ENCODE results near the gene RESP18.

DNA sequence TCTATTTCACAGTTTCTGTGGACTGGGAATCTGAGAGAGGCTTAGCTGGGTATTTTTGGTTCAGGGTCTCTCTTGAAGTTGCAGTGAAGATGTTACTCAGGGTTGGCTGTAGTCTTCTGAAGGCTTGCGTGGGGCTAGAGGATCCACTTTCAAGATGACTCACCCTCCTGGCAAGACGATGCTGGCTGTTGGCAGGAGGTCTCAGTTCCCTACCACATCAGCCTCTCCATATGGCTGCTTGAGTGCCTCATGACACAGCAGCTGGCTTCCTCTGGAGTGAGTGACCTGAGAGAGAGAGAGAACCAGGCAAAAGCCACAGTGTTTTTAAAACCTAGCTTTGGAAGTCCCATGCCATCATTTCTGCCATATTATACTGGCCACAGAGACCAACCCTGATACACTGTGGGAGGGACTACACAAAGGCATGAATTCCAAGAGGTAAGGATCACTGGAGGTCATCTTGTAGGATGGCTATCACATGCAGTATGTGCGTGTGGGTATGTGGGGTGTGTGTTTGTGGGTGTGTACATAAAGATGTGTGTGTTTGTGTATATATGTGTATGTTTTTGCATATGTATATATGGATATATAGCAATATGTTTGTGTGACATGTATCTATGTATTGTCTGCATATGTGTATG is 30.1 kb upstream of the RESP18 start:
- TF ChIP-seq GATA3 (IDR thresholded peaks at IDR 0.05; ENCODE audit: low read depth, low read length), result no peak
- TF ChIP-seq GATA2 (IDR thresholded peaks at IDR 0.05; ENCODE audit: low read depth, low read length), result no peak

Measured in SH-SY5Y (cell line).